AG09319 (cell line): ENCODE measurements around the gene TSSC4.

Source experiments
- DNase-seq: peaks from one replicate; pipeline ENCODE4 v3.0.0-alpha.2; 2010; ENCODE audit warnings: low read depth; ENCODE audit errors: extremely low read depth
- TF ChIP-seq, protein P1 (sequence below): IDR thresholded peaks from 2 replicates; pipeline ENCODE4 v1.5.1; 2011; ENCODE audit warnings: low read depth, mild to moderate bottlenecking, inconsistent platforms, low read length, moderate library complexity

Gene TSSC4

DNA sequence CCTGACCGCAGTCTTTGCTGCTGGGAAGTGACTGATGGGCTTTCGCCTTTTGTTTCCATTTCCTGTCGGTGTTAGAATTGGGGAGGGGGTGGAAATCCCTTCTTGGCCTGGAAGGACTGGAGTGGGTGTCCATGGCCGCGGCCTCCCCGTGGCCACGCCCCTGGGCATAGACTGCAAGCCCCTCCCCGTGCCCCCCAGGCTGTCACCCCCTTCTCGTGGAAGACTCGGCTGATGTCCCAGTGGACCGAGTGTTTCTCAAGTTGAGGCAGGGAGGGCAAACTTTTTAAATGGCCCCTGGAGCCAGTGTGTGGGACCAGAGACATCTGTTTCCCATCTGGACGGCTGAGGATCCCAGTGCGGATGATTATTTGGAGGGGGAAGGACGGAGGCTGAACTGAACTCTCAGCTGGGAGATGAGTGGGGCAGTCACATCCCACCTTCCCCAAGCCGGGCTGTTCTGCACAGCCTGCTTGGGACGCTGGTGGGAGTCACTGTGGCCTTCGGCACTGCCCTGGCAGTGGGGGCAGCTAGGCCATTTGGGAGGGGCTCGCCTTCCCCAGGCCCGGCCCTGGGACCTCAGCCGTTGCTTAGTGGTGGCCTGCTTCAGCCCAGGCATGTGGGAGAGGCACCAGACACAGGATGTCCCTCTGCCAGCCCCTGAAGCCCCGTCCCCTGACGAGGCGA is 21.9 kb upstream of the TSSC4 start:
- TF ChIP-seq, protein P1, sequence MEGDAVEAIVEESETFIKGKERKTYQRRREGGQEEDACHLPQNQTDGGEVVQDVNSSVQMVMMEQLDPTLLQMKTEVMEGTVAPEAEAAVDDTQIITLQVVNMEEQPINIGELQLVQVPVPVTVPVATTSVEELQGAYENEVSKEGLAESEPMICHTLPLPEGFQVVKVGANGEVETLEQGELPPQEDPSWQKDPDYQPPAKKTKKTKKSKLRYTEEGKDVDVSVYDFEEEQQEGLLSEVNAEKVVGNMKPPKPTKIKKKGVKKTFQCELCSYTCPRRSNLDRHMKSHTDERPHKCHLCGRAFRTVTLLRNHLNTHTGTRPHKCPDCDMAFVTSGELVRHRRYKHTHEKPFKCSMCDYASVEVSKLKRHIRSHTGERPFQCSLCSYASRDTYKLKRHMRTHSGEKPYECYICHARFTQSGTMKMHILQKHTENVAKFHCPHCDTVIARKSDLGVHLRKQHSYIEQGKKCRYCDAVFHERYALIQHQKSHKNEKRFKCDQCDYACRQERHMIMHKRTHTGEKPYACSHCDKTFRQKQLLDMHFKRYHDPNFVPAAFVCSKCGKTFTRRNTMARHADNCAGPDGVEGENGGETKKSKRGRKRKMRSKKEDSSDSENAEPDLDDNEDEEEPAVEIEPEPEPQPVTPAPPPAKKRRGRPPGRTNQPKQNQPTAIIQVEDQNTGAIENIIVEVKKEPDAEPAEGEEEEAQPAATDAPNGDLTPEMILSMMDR, result no peak
- DNase-seq, result peak; percentile 66

DNA sequence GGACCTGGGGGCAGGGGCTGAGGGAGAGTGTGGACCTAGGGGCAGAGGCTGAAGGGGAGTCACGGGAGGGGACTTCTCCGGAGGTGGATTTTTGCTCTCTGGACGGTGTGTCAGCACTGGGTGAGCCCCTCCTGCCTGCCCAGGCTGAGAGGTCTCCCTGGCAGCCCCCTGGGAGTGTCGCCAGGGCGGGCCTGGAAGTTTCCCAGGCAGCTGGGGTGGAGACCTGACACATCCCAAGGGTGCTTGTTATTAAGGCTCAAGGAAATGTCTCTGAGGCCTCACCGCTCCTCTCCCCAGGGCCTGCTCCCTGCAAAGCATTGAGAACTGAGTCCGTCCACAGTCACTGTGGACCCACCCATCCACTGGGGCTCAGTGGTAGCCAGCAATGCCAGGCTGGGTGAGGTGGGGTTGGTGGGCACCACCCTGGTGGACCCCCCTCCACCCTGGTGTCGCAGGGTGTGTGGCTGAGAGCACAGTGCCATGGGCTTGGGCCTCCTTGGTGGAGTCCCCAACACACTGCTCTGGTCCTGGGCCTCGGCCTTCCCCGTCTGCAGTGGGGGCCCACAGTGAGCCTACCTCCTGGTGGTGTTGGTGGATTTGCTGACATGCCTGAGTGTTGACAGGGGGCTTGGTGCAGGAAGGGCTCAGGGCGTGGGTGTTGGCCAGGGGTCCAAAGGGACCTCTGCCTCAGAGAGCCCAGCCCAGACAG is 20.9 kb upstream of the TSSC4 start:
- TF ChIP-seq, protein P1, result no peak
- DNase-seq, result no peak

DNA sequence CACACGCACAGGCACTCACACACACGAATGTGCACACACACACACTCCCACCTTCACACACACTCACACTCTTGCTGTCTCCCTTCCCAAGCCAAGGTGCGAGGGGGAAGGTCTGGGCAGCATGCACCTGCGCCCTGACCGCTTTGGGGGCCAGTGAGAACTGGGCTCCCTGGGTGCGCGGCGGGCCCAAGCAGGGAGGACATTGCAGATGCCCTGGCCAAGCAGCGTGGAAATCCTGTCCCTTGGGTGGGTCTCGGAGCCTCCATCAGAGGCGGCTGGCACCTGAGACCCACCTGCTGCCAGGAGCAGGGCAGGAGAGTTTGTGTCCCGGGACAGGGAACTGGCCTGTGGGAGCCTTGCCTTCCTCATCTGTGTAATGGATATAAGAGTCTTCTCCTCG is 20.2 kb upstream of the TSSC4 start:
- no peak for DNase-seq
- TF ChIP-seq, protein P1, result no peak

DNA sequence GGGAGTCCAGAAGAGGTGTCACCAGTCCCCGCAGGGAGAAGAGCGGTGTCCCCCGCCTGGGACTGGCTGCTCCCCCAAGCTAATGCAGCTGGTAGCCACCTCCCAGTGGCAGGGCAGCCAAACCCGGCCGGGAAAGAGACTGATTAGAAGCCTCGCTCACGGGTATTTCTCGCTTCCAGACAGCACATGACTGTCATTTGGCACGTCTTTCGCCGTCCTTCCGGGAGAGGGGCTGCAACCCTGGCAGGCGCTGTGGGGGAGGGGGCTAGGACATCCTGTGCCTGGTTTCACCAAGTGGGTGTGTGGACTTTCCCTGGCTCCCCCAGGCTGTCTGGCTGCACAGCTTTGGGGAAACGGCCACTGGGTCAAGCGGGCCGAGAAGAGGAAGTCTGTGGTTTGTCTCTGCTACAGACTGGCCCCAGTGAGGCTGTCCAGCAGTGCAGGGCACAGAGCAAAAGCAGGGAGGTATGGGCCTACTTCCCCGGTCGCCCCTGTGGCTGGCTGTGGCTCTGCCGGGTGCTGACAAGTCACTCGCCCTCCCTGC is 19.7 kb upstream of the TSSC4 start:
- TF ChIP-seq, protein P1, result no peak
- DNase-seq, result no peak

DNA sequence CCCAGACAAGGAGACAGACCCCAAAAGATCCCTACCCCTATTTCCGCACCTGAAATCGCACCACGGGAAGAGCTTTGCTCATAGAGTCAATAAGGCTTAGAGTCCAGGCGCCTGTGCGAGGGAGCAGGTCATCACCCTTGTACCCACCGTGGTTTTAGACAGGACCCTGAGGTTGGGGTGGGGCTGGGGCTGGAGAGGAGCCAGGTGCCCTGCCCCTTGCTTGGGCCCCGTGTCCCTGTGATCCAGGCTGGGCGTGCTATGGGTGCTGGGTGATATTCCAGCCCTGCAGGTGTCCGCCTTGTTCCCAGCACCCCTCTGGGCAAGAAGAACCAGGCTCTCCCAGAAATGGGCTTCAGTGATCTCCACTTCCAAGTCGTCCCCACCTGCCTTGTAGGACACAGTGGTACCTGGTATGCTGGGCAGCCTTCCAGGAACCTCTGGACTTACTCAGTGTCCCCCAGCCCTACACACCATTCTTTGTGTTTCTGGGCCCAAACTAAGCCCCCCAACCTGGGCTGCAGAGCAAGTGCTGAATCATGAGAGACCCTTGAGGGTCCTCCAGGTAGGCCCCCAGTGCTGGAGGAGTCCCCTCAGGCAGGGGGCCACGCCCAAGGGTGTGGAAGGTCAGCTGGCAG is 18.9 kb upstream of the TSSC4 start:
- no peak for DNase-seq
- TF ChIP-seq, protein P1, result no peak

DNA sequence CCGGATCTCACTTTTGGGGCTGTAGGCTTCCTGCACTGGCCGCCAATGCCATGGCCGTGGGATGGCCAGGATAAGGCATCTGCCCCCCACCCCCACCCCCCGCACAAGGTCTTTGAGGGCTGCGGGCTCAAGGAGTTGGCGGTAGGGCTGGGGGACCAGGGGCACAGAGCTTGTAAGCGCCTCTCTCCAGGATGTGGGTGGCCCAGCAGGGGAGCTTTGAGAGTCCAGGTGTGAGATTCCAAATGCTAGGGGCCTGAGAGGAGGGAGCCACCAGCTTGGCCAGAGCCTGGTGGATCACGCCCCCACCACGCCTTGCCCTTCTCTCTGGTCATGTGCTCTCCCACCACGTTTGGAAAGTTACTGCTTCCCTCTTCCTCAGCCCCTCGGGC is 18.4 kb upstream of the TSSC4 start:
- TF ChIP-seq, protein P1, result no peak
- no peak for DNase-seq
